ACC112 (cell line): ENCODE results near the gene COG7.
"Not testable (repeated sequence)": the region's sequence is repeated elsewhere in the genome, so short reads cannot be mapped to it uniquely, and the experiment has no call there.

ENCODE experiments used
- H2AFZ ChIP-seq: fragments of 200-600 bp; sonication (generic); one replicate; pipeline ENCODE4 v1.6.0; 2017; ENCODE audit warnings: antibody characterized with exemption, low read length; ENCODE audit not compliant: unreplicated experiment
- H3K27ac ChIP-seq: fragments of 200-600 bp; sonication (generic); 2 replicates; pipeline ENCODE4 v1.5.1; 2014; ENCODE audit warnings: low read depth, mild to moderate bottlenecking, antibody characterized with exemption, low read length, moderate library complexity
- H3K27me3 ChIP-seq: fragments of 200-600 bp; sonication (generic); 2 replicates; pipeline ENCODE4 v1.6.1; 2014; ENCODE audit warnings: mild to moderate bottlenecking, antibody characterized with exemption, low read length, moderate library complexity, mixed read lengths; ENCODE audit not compliant: insufficient read depth
- H3K36me3 ChIP-seq: fragments of 200-600 bp; sonication (generic); 2 replicates; pipeline ENCODE4 v1.6.1; 2016; ENCODE audit warnings: mild to moderate bottlenecking, antibody characterized with exemption, low read length, moderate library complexity, mixed read lengths; ENCODE audit not compliant: insufficient read depth
- H3K4me1 ChIP-seq: fragments of 200-600 bp; sonication (generic); one replicate; pipeline ENCODE4 v1.6.1; 2016; ENCODE audit warnings: low read length, mixed read lengths; ENCODE audit not compliant: insufficient read depth, unreplicated experiment, control insufficient read depth
- H3K4me3 ChIP-seq: fragments of 200-600 bp; sonication (generic); 2 replicates; pipeline ENCODE4 v1.5.1; 2014; ENCODE audit warnings: mild to moderate bottlenecking, low read depth, low read length
- H3K79me2 ChIP-seq: fragments of 200-600 bp; sonication (generic); one replicate; pipeline ENCODE4 v1.6.0; 2016; ENCODE audit warnings: low read length; ENCODE audit not compliant: control insufficient read depth, unreplicated experiment, insufficient read depth

The COG7 gene

DNA sequence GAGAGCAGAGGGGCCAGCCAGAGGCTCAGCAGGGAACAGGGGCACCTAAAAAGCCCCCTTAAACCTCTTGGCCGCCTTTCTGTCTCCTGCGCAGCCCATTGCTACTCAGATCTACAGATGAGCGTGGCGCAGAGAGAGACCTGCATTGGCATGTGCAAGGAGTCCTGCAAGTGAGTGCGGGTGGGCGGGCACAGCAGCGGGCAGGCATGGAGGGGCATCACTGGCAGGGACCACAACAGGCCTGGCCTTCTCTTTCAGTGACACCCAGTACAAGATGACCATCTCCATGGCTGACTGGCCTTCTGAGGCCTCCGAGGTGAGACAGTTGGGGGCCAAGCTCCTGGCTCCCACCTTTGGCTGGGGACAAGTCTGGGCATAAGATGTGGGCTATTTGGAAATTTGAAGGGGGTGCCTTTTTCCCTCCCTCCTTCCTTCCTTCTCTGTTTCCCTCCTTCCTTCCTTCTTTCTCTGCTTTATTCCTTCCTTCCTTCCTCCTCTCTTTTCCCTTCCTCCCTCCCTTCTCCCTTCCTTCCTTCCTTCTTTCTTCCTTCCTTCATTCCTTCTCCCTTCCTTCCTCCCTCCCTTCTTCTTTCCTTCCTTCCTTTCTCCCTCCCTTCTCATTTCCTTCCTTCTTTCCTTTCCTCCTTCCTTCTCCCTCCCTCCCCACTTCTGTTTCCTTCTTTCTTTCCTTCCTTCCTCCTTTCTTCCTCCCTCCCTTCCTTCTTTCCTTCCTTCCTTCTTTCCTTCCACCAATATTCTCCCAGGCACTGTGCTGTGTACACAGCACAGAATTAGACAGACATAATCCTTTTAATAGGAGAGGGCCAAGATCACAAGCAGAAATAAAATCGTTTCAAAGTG lies 75.7 kb downstream of the COG7 start:
- no peaks in the 10 kb centered on the region for H3K79me2 ChIP-seq
- no peak overlapping the region for H3K27ac ChIP-seq
- no peaks in the 10 kb centered on the region for H3K4me1 ChIP-seq
- no peak overlapping the region for H3K4me3 ChIP-seq
- H3K36me3 ChIP-seq = no peaks in the 10 kb centered on the region
- no peak overlapping the region for H2AFZ ChIP-seq
- peaks cover 17% of the 10 kb centered on the region; the same call in 1 of the 2 replicates for H3K27me3 ChIP-seq

- Histone ChIP-seq H3K4me3 (no peak overlapping the region), H2AFZ (no peak overlapping the region), H3K27ac (no peak overlapping the region), H3K27me3 (peaks cover 17% of the 10 kb centered on the region; the same call in 1 of the 2 replicates), H3K36me3 (no peaks in the 10 kb centered on the region), H3K4me1 (no peaks in the 10 kb centered on the region), H3K79me2 (no peaks in the 10 kb centered on the region)
Measured at GRCh38 chr16:23375643-23376042, 77.3 kb downstream of the COG7 start.

DNA sequence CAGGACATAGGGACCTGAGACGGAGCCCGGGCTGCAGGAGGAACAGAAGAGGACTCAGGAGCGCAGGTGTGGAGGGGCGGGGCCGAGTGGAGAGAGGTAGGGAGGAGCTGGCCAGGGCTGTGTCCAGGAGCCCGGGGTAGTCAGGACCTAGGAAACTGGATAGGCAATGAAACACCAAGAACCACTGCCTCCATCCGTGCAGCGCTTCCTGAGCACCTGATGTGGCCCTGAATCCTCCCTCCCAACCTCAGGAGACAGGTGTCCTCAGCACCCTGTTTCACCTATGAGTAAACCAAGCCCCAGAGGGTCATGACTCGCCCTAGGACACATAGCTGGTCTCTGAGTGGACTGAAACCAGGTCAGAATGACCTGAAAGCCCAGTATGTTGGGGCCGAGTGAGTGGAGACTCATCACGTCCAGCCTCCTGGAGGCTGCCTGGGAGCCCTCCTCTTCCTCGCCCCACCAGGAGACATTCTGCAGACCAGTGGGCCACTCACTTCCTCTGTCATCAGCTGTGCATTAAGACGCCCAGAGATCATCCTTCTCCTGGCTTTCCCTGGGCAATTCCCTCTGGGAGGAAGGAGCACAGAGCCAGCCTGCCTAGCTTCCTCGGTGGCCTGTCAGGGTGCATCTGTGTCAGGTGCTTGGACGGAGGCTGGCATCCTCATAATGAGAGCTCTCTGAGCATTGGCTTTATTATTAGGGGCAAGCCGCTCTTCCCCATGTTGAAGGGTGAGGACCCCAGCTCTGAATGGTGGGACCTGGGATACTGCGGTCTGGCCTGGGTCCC lies 78.1 kb downstream of the COG7 start:
- H3K4me1 ChIP-seq = no peaks in the 10 kb centered on the region
- peaks cover 21% of the 10 kb centered on the region for H3K27me3 ChIP-seq
- H3K79me2 ChIP-seq = no peaks in the 10 kb centered on the region
- H3K4me3 ChIP-seq = no peak overlapping the region
- no peaks in the 10 kb centered on the region for H3K36me3 ChIP-seq
- no peak overlapping the region for H2AFZ ChIP-seq
- H3K27ac ChIP-seq = no peak overlapping the region

- Histone ChIP-seq H3K4me3 (no peak overlapping the region), H2AFZ (no peak overlapping the region), H3K36me3 (no peaks in the 10 kb centered on the region), H3K27me3 (peaks cover 21% of the 10 kb centered on the region), H3K27ac (no peak overlapping the region), H3K4me1 (no peaks in the 10 kb centered on the region), H3K79me2 (no peaks in the 10 kb centered on the region)
Measured at GRCh38 chr16:23373436-23374219, 79.4 kb downstream of the COG7 start.

DNA sequence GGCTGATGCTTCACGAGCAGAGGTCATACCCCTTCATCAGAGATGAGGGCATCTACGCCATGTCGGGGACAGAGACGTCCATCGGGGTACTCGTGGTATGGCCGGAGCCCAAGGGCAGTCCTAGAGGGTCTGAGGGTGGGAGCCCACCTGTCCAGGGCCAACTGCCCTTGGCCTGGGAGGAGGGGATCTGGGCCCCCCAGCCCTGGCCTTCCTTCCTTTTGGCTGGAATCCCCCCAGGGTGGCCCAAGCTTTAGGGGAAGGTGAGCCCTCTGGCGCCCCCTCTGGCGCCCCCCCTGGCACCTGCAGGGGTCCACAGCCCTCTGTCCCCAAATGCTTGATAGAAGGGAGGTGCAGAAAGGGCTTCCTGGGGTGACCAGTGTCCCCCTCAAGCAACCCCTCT lies 81.6 kb downstream of the COG7 start:
- Histone ChIP-seq H3K36me3 (no peaks in the 10 kb centered on the region), H2AFZ (no peak overlapping the region), H3K27ac (no peak overlapping the region), H3K4me3 (no peak overlapping the region), H3K4me1 (no peaks in the 10 kb centered on the region), H3K79me2 (no peaks in the 10 kb centered on the region), H3K27me3 (peaks cover 27% of the 10 kb centered on the region)

DNA sequence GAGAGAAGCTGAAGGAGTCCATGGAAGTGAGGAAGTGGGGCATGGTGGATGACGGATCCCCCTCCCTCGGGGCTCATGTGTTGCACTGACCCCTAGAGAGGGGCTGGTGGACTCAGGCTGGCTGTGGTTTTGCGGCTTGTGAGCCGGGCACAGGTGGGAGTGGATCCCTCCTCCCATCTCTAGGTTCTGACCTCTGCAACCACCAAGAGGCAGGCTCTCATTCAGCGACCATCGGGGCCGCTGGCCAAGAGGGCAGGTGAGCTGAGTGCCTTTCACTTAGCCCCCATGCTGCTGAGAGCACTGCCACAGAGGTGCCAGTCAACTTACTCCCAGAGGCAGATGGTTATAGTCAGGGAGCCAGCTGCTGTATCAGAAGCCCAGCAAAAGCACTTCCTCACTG lies 83.6 kb downstream of the COG7 start:
- no peaks in the 10 kb centered on the region for H3K36me3 ChIP-seq
- H3K27me3 ChIP-seq = peaks cover 23% of the 10 kb centered on the region
- H3K27ac ChIP-seq = no peak overlapping the region
- no peaks in the 10 kb centered on the region for H3K4me1 ChIP-seq
- H2AFZ ChIP-seq = no peak overlapping the region
- no peaks in the 10 kb centered on the region for H3K79me2 ChIP-seq
- H3K4me3 ChIP-seq = no peak overlapping the region

DNA sequence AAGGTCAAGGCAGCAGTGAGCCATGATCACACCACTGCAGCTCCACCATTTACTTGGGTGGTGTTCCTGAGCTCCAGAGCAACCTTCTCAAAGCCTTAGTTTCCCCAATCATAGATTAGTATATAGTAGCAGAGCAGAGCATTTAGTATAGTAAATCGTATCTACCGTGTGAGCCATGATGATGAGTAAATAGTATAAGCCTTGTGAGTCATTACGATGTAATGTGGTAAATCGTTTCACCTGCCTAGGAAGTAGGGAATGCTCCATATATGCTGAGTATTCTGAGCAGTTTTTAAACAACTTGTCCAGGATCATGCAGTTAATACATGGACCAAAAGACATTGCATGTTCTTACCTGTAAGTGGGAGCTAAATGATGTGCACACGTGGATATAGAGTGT lies 84.5 kb downstream of the COG7 start:
- H3K27ac ChIP-seq = no peak overlapping the region
- no peak overlapping the region for H2AFZ ChIP-seq
- H3K36me3 ChIP-seq = no peaks in the 10 kb centered on the region
- peaks cover 23% of the 10 kb centered on the region for H3K27me3 ChIP-seq
- no peaks in the 10 kb centered on the region for H3K79me2 ChIP-seq
- H3K4me1 ChIP-seq = no peaks in the 10 kb centered on the region
- no peak overlapping the region for H3K4me3 ChIP-seq

GRCh38 chr16:23367988-23368387 lies 85.0 kb downstream of the COG7 start:
- Histone ChIP-seq H2AFZ (no peak overlapping the region), H3K4me3 (no peak overlapping the region), H3K27ac (no peak overlapping the region), H3K36me3 (no peaks in the 10 kb centered on the region), H3K27me3 (peaks cover 23% of the 10 kb centered on the region), H3K79me2 (no peaks in the 10 kb centered on the region), H3K4me1 (no peaks in the 10 kb centered on the region)

- no peak overlapping the region for H3K27ac ChIP-seq
- no peaks in the 10 kb centered on the region for H3K36me3 ChIP-seq
- no peaks in the 10 kb centered on the region for H3K4me1 ChIP-seq
- H2AFZ ChIP-seq = no peak overlapping the region
- H3K27me3 ChIP-seq = peaks cover 23% of the 10 kb centered on the region
- H3K4me3 ChIP-seq = no peak overlapping the region
- no peaks in the 10 kb centered on the region for H3K79me2 ChIP-seq
Measured at GRCh38 chr16:23367564-23367963, 85.4 kb downstream of the COG7 start.

GRCh38 chr16:23366341-23366740 lies 86.6 kb downstream of the COG7 start:
- H3K27me3 ChIP-seq = peaks cover 26% of the 10 kb centered on the region
- not testable (repeated sequence) for H3K4me1 ChIP-seq, H3K79me2 ChIP-seq, H3K36me3 ChIP-seq, H3K4me3 ChIP-seq, H2AFZ ChIP-seq, H3K27ac ChIP-seq
